ENCODE results near the gene CCDC172. TPM values are rescaled to one million over a fixed set of nuclear protein-coding genes. Genes with fewer than 3 reads are reported as not detected.

Gene CCDC172
- total and polyA plus RNA-seq, 8 donors, result not detected

- no peak for TF ChIP-seq CTCF (IDR thresholded peaks at IDR 0.05)
- ATAC-seq (no peak), DNase-seq (no peak)
- H3K27me3 ChIP-seq, result no peaks in the 10 kb centered on the region
- no peak overlapping the region for H3K27ac ChIP-seq
- H3K4me1 ChIP-seq, result no peaks in the 10 kb centered on the region
- H3K4me3 ChIP-seq, result no peak overlapping the region
- intact Hi-C loops (cut with DNase I), result no loop called here
- H3K36me3 ChIP-seq, result no peaks in the 10 kb centered on the region
- H3K9me3 ChIP-seq, result no peaks in the 10 kb centered on the region
These were observed 25.7 kb upstream of the CCDC172 start for GRCh38 chr10:116298586-116298985.

GRCh38 chr10:116300542-116300941, 23.7 kb upstream of the CCDC172 start:
- no peak for TF ChIP-seq CTCF (IDR thresholded peaks at IDR 0.05)
- no peaks in the 10 kb centered on the region for H3K9me3 ChIP-seq
- H3K4me1 ChIP-seq, result no peaks in the 10 kb centered on the region
- ATAC-seq (no peak), DNase-seq (no peak)
- H3K36me3 ChIP-seq, result no peaks in the 10 kb centered on the region
- intact Hi-C loops (cut with DNase I), result no loop called here
- H3K4me3 ChIP-seq, result no peak overlapping the region
- no peak overlapping the region for H3K27ac ChIP-seq
- H3K27me3 ChIP-seq, result no peaks in the 10 kb centered on the region

GRCh38 chr10:116304923-116305322, 19.3 kb upstream of the CCDC172 start:
- DNase-seq, result no peak
- Histone ChIP-seq H3K27me3 (no peaks in the 10 kb centered on the region), H3K4me1 (no peaks in the 10 kb centered on the region), H3K36me3 (no peaks in the 10 kb centered on the region), H3K27ac (no peak overlapping the region), H3K9me3 (no peaks in the 10 kb centered on the region), H3K4me3 (no peak overlapping the region)
- ATAC-seq, result no peak
- intact Hi-C loops (cut with DNase I), result no loop called here
- TF ChIP-seq CTCF (IDR thresholded peaks at IDR 0.05), result no peak

- H3K27me3 ChIP-seq, result no peaks in the 10 kb centered on the region
- no peaks in the 10 kb centered on the region for H3K4me1 ChIP-seq
- no peak for DNase-seq
- no peak overlapping the region for H3K27ac ChIP-seq
- intact Hi-C loops (cut with DNase I), result no loop called here
- no peak for ATAC-seq
- no peaks in the 10 kb centered on the region for H3K36me3 ChIP-seq
- no peak overlapping the region for H3K4me3 ChIP-seq
- no peaks in the 10 kb centered on the region for H3K9me3 ChIP-seq
- no peak for TF ChIP-seq CTCF (IDR thresholded peaks at IDR 0.05)
These were observed 17.4 kb upstream of the CCDC172 start for GRCh38 chr10:116306847-116307246.

- H3K27ac ChIP-seq, result no peak overlapping the region
- no peaks in the 10 kb centered on the region for H3K27me3 ChIP-seq
- DNase-seq (no peak), ATAC-seq (no peak)
- H3K36me3 ChIP-seq, result no peaks in the 10 kb centered on the region
- no peaks in the 10 kb centered on the region for H3K9me3 ChIP-seq
- no peak for TF ChIP-seq CTCF (IDR thresholded peaks at IDR 0.05)
- no peak overlapping the region for H3K4me3 ChIP-seq
- intact Hi-C loops (cut with DNase I), result no loop called here
- no peaks in the 10 kb centered on the region for H3K4me1 ChIP-seq
These were observed 16.8 kb upstream of the CCDC172 start for GRCh38 chr10:116307455-116307854.
